ENCODE results near the gene CUEDC1.

DNA sequence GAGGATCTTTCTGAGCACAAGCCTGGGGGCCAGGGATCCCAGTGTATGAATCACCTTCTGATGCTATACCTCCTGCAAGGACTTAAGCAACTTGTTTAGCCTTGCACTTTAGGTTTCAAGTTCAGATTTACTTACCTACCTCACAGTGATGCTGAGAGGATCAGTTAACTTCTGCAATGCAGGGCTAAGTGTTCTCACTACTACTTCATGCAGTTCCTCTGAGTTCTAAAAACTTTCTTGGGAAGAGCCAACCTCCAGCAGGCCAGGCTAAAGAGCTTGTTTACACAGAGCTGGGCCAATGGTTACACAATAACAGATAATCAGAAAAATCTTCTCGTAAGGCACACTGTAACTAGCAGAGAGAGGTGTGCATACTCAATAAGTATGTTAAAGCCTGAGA is 19.8 kb upstream of the CUEDC1 start:
- TF ChIP-seq POLR2AphosphoS5 (IDR thresholded peaks at IDR 0.05; ENCODE audit: borderline replicate concordance, low read depth, low read length) = no peak
- no peak for TF ChIP-seq EZH2 (IDR thresholded peaks at IDR 0.05)
